ENCODE results near the gene FERD3L. TPM values are rescaled to one million over a fixed set of nuclear protein-coding genes. Genes with fewer than 3 reads are reported as not detected.

Gene FERD3L
- total RNA-seq, 1 donor from 2014 or later, result not detected

- Histone ChIP-seq H3K27ac (no peak overlapping the region), H3K9me3 (no peaks in the 10 kb centered on the region), H3K36me3 (no peaks in the 10 kb centered on the region), H3K4me3 (no peak overlapping the region), H3K4me1 (peaks cover 18% of the 10 kb centered on the region), H3K27me3 (ENCODE audit: low read depth) (peaks cover 61% of the 10 kb centered on the region)
- intact Hi-C loops (cut with DNase I), result no loop called here
- ATAC-seq (no peak), DNase-seq (no peak)
- no peak for TF ChIP-seq CTCF (IDR thresholded peaks at IDR 0.05)
Observed at GRCh38 chr7:19102884-19103283, 42.3 kb downstream of the FERD3L start.

DNA sequence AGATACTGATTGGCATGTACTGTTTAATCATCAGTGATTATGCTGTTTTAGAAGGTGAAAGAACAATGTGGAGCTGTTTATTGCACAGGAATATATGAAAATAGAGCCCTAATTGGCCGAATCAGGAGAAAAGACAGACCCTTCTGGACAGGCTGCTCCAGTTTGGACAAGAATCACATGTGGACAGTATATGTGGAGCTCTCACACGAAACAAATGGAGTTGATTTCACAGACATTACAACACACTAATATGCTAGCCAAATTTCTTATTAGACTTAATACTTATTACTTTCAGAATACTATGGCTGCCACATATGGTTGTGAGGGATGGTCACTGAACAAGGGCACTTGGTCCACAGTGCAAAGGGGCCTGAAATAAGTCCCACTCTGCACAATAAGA, 43.3 kb downstream of the FERD3L start:
- no peaks in the 10 kb centered on the region for H3K9me3 ChIP-seq
- DNase-seq (no peak), ATAC-seq (no peak)
- H3K27ac ChIP-seq, result no peak overlapping the region
- no peaks in the 10 kb centered on the region for H3K36me3 ChIP-seq
- H3K4me3 ChIP-seq, result no peak overlapping the region
- TF ChIP-seq CTCF (IDR thresholded peaks at IDR 0.05), result no peak
- peaks cover 8% of the 10 kb centered on the region for H3K4me1 ChIP-seq
- peaks cover 51% of the 10 kb centered on the region for H3K27me3 ChIP-seq (ENCODE audit: low read depth)
- intact Hi-C loops (cut with DNase I), result no loop called here

DNA sequence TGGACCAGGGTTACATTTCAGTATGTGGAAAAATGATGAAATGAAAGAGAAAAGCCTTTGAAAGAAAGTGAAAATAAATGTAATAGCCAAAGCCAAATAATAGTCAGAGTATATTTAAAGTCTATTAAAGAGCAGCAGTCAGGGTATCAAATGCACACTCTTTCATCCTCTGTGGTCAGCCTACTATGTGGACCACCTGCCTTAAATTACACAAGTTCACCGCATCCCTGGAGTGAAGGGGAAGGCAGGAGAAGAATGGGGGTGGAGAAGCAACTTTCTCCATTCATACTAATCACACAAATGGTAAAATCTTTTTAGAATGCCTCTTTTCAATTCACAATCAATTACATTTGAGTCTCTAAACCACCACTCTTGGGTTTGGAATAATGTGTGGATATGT, 43.7 kb downstream of the FERD3L start:
- intact Hi-C loops (cut with DNase I), result no loop called here
- peaks cover 47% of the 10 kb centered on the region for H3K27me3 ChIP-seq (ENCODE audit: low read depth)

DNA sequence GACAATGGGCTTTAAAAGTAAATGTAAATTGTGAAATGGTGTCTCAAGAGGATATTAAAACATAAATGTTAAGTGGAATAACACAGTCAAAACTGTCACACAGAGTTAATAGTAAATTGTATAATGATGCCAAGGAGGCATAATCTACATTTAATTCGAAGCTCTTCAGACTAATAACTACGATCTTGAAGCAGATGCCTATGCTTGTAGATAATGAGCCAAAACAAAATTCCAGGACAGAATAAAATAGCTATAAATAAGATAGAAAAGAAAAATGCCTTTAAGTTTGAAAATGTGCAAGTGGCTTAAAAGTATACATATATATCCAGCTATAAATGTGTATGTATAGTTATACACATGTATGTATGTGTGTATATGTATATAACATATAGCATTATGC, 45.3 kb downstream of the FERD3L start:
- peaks cover 34% of the 10 kb centered on the region for H3K27me3 ChIP-seq (ENCODE audit: low read depth)
- H3K9me3 ChIP-seq, result no peaks in the 10 kb centered on the region
- TF ChIP-seq CTCF (IDR thresholded peaks at IDR 0.05), result no peak
- H3K27ac ChIP-seq, result no peak overlapping the region
- intact Hi-C loops (cut with DNase I), result no loop called here
- no peak overlapping the region for H3K4me3 ChIP-seq
- DNase-seq (no peak), ATAC-seq (no peak)
- no peaks in the 10 kb centered on the region for H3K36me3 ChIP-seq
- H3K4me1 ChIP-seq, result no peaks in the 10 kb centered on the region

More for the DNA sequence above, 43.7 kb downstream of the FERD3L start:
- no peak for TF ChIP-seq CTCF (IDR thresholded peaks at IDR 0.05)
- Histone ChIP-seq H3K36me3 (no peaks in the 10 kb centered on the region), H3K4me3 (no peak overlapping the region), H3K4me1 (peaks cover 5% of the 10 kb centered on the region), H3K9me3 (no peaks in the 10 kb centered on the region), H3K27ac (no peak overlapping the region)
- no peak for DNase-seq
- ATAC-seq, result no peak

GRCh38 chr7:19099194-19099593, 46.0 kb downstream of the FERD3L start:
- DNase-seq (no peak), ATAC-seq (no peak)
- Histone ChIP-seq H3K4me3 (no peak overlapping the region), H3K4me1 (no peaks in the 10 kb centered on the region), H3K27me3 (ENCODE audit: low read depth) (peaks cover 27% of the 10 kb centered on the region), H3K27ac (no peak overlapping the region), H3K9me3 (no peaks in the 10 kb centered on the region), H3K36me3 (no peaks in the 10 kb centered on the region)
- TF ChIP-seq CTCF (IDR thresholded peaks at IDR 0.05), result no peak
- intact Hi-C loops (cut with DNase I), result no loop called here

GRCh38 chr7:19098510-19098909, 46.7 kb downstream of the FERD3L start:
- no peak for TF ChIP-seq CTCF (IDR thresholded peaks at IDR 0.05)
- intact Hi-C loops (cut with DNase I), result no loop called here
- H3K27me3 ChIP-seq (ENCODE audit: low read depth), result peaks cover 20% of the 10 kb centered on the region
- no peaks in the 10 kb centered on the region for H3K4me1 ChIP-seq
- H3K27ac ChIP-seq, result no peak overlapping the region
- H3K9me3 ChIP-seq, result no peaks in the 10 kb centered on the region
- ATAC-seq (no peak), DNase-seq (no peak)
- H3K36me3 ChIP-seq, result no peaks in the 10 kb centered on the region
- no peak overlapping the region for H3K4me3 ChIP-seq
